Mesodermal cell (in vitro differentiated cells): ENCODE results near the gene CCDC97.

Experiments
- H3K27ac ChIP-seq: 2 replicates; pipeline ENCODE4 v1.7.0; 2013; ENCODE audit warnings: mild to moderate bottlenecking, low read depth, low read length, moderate library complexity; ENCODE audit not compliant: severe bottlenecking
- H3K36me3 ChIP-seq: 2 replicates; pipeline ENCODE4 v1.7.1; 2013; ENCODE audit warnings: mild to moderate bottlenecking, low read length, moderate library complexity; ENCODE audit not compliant: control insufficient read depth, insufficient read depth
- H3K4me1 ChIP-seq: one replicate; pipeline ENCODE4 v1.7.1; 2013; ENCODE audit warnings: mild to moderate bottlenecking, low read length; ENCODE audit not compliant: insufficient read depth, control insufficient read depth, poor library complexity, severe bottlenecking
- H3K4me3 ChIP-seq: 2 replicates; pipeline ENCODE4 v1.7.0; 2013; ENCODE audit warnings: low read length, control low read depth, mild to moderate bottlenecking; ENCODE audit not compliant: insufficient read depth, poor library complexity, severe bottlenecking; ENCODE audit errors: extremely low read depth
- H3K9me3 ChIP-seq: 2 replicates; pipeline ENCODE4 v1.7.1; 2013; ENCODE audit warnings: mild to moderate bottlenecking, low read length, moderate library complexity; ENCODE audit not compliant: control insufficient read depth
- WGBS, 2 experiments: methylation state at CpG; one replicate each; pipeline ENCODE4 v1.1.5; 2013; ENCODE audit warnings: missing lambda C conversion rate in 2 of 2; ENCODE audit not compliant: insufficient coverage in 2 of 2; 5-methylcytosine and 5-hydroxymethylcytosine counted together

The CCDC97 gene

GRCh38 chr19:41299046-41299754 lies 10.8 kb upstream of the CCDC97 start:
- Histone ChIP-seq H3K27ac (peak overlapping the region; percentile 91), H3K4me1 (peaks cover 14% of the 10 kb centered on the region), H3K36me3 (peaks cover 100% of the 10 kb centered on the region), H3K4me3 (no peak overlapping the region), H3K9me3 (no peaks in the 10 kb centered on the region)
- WGBS, 2 experiments: 93 to 96% methylated on average over 7 to 9 of the region's 10 CpGs

- H3K4me3 ChIP-seq: no peak overlapping the region
- H3K27ac ChIP-seq: peak overlapping the region; percentile 91
- no peaks in the 10 kb centered on the region for H3K9me3 ChIP-seq
- peaks cover 100% of the 10 kb centered on the region for H3K36me3 ChIP-seq
- peaks cover 14% of the 10 kb centered on the region for H3K4me1 ChIP-seq
- 95 to 98% methylated on average over 4 of the region's 4 CpGs for WGBS, 2 experiments
These were observed 10.2 kb upstream of the CCDC97 start for GRCh38 chr19:41299755-41300089.

DNA sequence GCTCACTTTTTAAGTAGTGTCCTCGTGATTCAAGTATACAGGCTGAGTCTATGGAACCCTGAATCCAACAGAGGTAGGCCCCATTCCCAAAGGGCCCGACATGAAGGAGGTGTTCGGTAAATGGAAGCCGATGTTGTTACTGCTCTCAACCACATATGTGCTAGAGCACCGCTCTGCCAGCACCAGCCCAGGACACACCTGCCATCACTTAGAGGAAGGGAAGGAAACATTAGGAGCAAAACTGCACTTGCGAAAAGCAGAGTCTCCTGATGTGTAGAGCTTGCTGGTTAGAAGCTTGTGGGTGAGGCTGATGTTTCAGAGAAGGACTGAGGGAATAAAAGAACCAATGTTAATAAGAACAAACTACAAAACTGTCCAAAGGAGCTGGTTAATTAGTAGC lies 9.4 kb upstream of the CCDC97 start:
- Histone ChIP-seq H3K27ac (no peak overlapping the region), H3K4me1 (peaks cover 14% of the 10 kb centered on the region), H3K36me3 (peaks cover 100% of the 10 kb centered on the region), H3K9me3 (no peaks in the 10 kb centered on the region), H3K4me3 (no peak overlapping the region)
- 100% methylated on average over 4 to 5 of the region's 6 CpGs for WGBS, 2 experiments

- peaks cover 4% of the 10 kb centered on the region for H3K4me1 ChIP-seq
These were observed 7.2 kb upstream of the CCDC97 start for GRCh38 chr19:41302624-41303351.

GRCh38 chr19:41303954-41304353 lies 6.0 kb upstream of the CCDC97 start:
- WGBS, 2 experiments: 95 to 100% methylated on average over 3 to 6 of the region's 14 CpGs
- no peaks in the 10 kb centered on the region for H3K9me3 ChIP-seq
- H3K4me3 ChIP-seq: no peak overlapping the region
- H3K36me3 ChIP-seq: peaks cover 88% of the 10 kb centered on the region
- H3K4me1 ChIP-seq: peaks cover 7% of the 10 kb centered on the region
- H3K27ac ChIP-seq: no peak overlapping the region

More at GRCh38 chr19:41302624-41303351, 7.2 kb upstream of the CCDC97 start:
- Histone ChIP-seq H3K27ac (no peak overlapping the region), H3K4me3 (no peak overlapping the region), H3K9me3 (no peaks in the 10 kb centered on the region), H3K36me3 (peaks cover 100% of the 10 kb centered on the region)
- WGBS, 2 experiments: 97 to 98% methylated on average over 16 to 19 of the region's 21 CpGs

GRCh38 chr19:41304706-41305483 lies 5.1 kb upstream of the CCDC97 start:
- Histone ChIP-seq H3K36me3 (peaks cover 82% of the 10 kb centered on the region), H3K4me3 (no peak overlapping the region), H3K4me1 (peaks cover 12% of the 10 kb centered on the region), H3K9me3 (no peaks in the 10 kb centered on the region), H3K27ac (peak overlapping the region; percentile 16)
- 100% methylated on average over 1 to 2 of the region's 4 CpGs for WGBS, 2 experiments

DNA sequence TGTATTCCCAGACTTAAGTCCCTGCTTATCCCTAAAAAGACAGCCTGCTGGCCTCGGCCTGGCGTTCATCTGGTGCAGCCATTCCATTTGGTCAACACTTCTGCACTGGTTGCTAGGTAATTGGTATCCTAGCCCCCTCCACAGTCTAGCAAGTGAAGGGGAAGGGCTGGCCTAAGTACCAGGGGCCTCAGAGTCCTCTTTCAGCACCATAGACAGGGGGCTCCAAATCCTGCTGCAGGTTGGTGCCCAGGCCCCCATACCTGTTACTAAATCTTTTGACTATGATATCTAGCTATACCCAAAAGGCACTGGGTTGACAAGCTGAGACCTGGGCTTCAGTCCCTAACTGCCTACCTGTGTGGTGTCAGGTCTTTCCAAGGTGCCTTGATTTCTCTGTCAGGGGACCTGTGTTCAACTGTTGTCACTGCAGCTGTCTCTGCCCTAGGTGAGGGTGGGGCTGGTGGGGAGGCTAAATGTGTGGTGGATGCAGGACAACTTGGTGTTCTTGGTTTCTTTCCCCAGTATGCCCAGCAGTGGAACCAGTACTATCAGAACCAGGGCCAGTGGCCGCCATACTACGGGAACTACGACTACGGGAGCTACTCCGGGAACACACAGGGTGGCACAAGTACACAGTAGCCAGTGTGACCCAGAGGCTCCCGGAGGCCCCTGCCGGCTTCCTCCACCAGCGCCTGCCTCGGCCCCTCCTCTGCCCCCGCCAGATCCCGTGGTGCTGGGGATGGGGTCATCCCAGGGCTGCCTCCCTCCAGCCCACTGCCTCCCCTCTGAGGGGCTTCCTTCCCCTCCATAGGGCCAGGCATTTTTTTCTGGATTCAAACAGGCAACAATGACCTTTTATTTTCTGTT lies 3.8 kb upstream of the CCDC97 start:
- H3K4me3 ChIP-seq: no peak overlapping the region
- H3K9me3 ChIP-seq: no peaks in the 10 kb centered on the region
- 92 to 98% methylated on average over 12 of the region's 13 CpGs for WGBS, 2 experiments
- H3K4me1 ChIP-seq: peaks cover 12% of the 10 kb centered on the region
- peaks cover 69% of the 10 kb centered on the region for H3K36me3 ChIP-seq
- H3K27ac ChIP-seq: peak overlapping the region; percentile 45

DNA sequence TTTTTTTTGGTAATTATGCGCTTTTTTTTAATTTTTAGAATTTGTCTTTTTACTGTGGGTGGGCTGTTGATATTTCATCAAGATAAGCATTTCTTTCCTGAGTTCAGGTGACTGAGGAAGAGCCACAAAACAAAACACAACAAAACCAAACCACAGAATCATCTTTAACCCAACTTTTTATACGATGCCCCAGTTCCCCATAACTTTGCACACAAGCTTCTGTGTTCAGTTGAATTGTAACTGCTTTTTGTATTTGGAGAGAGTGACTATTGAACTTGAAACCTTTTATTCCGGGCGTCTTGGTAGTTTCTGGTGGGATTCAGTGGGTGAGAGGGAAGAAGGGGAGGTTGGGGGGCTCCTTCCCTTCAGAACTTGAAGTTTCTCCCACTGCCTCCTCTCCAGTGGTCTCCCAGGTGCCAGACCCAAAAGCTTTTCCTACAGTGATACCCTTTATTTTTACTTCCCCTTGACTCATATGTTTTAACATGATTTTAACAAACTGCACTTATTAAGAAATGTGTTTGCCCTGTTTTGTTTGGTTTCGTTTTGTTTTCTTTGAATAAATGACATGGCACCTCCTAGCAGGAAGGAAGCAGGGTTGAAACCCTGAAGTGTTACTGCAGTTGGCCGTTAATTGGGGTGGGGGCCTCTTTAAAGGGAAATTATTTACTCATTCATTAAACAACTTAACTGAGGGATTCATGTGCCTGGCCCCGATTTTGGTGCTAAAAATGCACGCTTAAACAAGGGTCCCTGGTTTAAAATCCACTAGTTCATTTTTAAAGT lies 2.7 kb upstream of the CCDC97 start:
- Histone ChIP-seq H3K4me3 (no peak overlapping the region), H3K4me1 (peaks cover 12% of the 10 kb centered on the region), H3K27ac (peak overlapping the region; percentile 45), H3K9me3 (no peaks in the 10 kb centered on the region), H3K36me3 (peaks cover 62% of the 10 kb centered on the region)
- 94% methylated on average over 5 of the region's 8 CpGs; no CpG with 5 or more reads in 1 of the 2 experiments for WGBS, 2 experiments

DNA sequence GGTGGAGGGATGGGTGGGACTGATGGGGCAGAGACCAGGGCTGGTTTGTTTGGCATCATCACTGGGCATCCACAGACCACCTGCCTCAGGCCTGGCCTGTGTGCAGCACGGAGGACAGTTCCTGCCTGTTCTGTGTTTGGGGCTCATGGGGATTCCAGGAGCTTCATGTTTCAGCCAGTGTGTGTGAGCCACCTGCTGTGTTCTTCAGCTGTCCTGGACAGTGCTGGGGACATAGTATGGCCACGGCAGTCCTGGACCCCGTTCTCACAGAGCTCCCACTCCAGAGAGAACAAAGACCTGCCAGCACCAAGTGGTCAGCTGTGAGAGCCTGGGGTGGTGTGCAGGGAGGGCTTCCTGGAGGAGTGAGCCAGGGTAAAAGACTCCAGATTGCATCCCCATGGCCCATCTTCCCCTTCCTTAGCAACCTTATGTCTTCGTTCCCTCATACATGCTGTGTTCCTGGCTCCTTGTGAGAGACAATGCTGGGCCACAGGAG lies 2.0 kb upstream of the CCDC97 start:
- WGBS, 2 experiments: 89 to 90% methylated on average over 3 to 4 of the region's 4 CpGs

More for the DNA sequence above, 2.0 kb upstream of the CCDC97 start:
- no peak overlapping the region for H3K4me3 ChIP-seq
- H3K4me1 ChIP-seq: peaks cover 12% of the 10 kb centered on the region
- no peaks in the 10 kb centered on the region for H3K9me3 ChIP-seq
- peaks cover 62% of the 10 kb centered on the region for H3K36me3 ChIP-seq
- H3K27ac ChIP-seq: peak overlapping the region; percentile 81
